HG03457 (cell line): Measurements from ENCODE around the gene KASH5.
"Not testable (repeated sequence)": the region's sequence is repeated elsewhere in the genome, so short reads cannot be mapped to it uniquely, and the experiment has no call there.

Source experiments
- ATAC-seq: cut with Tn5 transposase; IDR thresholded peaks from one replicate; pipeline ENCODE4 v1.9.1; 2021; ENCODE audit warnings: moderate number of reproducible peaks; ENCODE audit not compliant: unreplicated experiment

The KASH5 gene

GRCh38 chr19:49434907-49435583 is 47.0 kb downstream of the KASH5 start:
- ATAC-seq, result no peak

DNA sequence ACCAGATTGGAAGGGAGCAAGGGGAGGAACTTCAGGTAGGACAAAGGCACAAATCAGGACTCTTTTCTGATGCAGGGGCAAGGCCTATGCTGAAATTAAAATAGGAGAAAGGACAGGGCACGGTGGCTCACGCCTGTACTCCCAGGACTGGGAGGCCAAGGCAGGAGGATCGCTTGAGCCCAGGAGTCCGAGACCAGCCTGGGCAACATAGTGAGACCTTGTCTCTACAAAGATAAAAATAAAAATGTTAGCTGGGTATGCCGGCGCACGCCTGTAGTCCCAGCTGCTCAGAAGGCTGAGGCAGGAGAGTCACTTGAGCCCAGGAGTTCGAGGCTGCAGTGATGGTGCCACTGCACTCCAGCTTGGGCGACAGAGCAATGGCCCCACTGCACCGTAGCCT is 47.6 kb downstream of the KASH5 start:
- ATAC-seq, result no peak

DNA sequence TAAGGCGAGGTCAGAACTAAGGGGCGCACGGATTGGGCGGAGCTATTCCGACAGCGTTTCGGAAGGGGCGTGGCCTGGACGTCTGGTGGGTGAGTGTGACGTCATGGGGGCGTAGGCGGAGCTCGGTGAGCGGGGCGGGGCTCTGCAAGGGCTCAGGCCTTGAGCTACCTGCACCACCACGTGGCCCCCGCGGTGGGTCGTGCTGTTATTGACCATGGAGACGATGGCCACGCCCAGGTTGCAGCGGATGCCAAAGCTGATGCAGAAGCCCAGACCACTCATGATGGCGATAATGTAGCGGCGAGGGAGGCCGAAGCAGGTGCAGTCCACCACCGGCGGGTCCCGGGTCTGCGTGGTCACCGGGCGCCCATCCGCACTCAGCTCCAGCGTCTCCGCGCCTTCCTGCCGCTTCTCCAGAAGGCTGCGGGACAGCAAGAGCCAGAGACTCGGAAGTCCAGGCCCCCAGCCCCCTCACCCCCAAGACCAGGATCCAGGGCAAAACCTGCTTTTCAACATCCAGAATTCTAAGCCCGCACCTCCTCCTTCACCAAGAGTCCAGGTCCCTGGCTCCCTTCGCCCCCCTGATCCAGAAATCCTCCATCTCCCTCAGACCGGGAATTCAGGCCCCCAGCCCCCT is 48.5 kb downstream of the KASH5 start:
- no peak for ATAC-seq

DNA sequence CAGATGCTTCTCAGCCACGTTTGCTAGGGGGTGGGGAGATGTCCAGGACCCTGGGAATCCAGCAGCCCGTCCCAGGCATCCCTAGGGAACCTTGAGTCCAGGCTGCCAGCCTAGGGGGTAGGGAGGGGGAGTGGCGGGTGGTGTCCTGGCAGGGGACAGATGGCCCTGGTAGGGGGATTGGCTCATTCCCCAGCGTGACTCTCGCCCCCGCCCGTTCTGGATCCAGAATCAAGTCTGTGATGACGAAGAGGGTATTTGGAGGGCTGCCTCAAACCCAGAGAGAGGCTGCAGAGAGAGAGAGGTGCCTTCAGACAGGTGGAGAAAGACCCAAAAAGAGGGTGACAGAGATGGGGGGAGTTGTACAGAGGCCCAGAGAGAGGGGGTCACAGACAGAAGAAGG is 49.2 kb downstream of the KASH5 start:
- no peak for ATAC-seq

GRCh38 chr19:49438261-49438660 is 50.2 kb downstream of the KASH5 start:
- no peak for ATAC-seq

DNA sequence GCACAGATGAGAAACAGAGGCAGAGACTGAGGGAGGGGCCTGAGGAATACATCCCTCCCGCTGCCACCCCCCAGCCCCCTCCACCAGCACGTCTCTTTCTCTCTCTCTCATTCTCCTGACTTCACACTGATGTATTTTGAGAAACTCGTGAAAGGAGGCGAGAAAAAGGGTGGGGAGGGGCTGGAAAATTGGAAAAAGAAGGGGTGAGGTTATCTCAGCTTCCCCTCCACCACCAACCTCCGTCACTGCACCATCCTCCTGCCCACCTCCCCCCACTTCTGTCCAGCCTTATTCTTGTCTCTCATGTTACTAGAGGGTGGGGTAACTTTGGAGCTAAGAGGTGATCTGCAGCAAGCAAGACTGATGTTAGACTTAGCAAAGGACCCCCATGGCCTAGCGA is 51.8 kb downstream of the KASH5 start:
- no peak for ATAC-seq

DNA sequence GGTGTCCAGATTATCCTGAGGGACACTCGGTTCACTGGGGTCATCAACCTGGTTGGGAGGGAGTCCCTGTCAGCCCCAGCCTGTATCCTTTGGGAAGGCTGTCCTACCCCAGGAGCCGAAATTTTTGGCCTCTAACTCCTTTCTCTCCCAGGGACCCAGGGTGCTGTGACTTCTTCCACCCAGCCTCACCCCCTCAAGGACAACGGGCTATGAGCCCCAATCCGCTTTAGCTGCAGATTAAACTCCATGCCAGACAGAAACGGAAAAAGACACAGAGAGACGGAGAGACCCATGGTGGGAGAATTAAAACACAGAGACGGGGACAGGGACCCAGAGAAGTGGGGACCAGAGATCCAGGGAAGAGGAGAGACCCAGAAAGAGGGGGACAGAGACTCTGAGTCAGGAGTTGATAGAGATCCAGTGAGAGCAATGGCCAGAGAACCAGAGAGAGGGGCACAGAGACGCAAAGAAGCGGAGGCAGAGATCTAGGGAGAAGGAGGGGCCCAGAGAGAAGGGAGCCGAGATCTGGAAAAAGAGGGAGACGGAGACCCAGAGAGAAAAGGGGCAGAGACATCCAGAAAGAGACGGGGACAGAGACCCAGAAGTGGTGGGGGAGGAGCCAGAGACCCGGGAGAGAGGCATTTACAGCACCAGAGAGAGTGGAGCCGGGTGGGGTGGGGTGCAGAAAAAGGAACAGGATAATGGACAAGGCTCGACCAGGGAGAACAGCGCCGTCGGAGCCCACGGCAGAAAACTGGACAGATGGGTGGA is 52.6 kb downstream of the KASH5 start:
- ATAC-seq, result no peak

- ATAC-seq, result no peak
These were observed 53.3 kb downstream of the KASH5 start, which contains the start of gene SLC17A7 for GRCh38 chr19:49441210-49441959. SLC17A7 (minus strand) TSS chr19:49441527; CDS start chr19:49441379, 148 bp downstream.

DNA sequence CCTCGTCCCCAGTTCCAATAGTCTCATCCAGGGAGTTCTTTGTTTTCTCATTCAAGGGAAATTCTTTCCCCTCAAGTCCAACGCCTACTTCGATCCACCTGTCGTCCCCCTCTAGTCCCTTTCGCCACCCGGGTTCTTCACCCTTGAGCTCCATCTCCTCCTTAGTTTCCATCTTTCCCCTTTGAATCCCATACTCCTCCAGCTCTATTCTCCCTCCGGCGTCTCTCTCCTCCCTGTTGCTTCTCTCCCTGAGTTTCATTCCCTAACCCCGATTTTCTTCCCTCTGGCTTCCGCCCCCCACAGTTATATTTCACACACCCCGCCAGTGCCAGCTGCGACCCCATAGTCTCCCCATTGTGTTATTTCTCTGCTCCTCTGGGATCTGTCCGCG is 53.9 kb downstream of the KASH5 start:
- ATAC-seq, result no peak

DNA sequence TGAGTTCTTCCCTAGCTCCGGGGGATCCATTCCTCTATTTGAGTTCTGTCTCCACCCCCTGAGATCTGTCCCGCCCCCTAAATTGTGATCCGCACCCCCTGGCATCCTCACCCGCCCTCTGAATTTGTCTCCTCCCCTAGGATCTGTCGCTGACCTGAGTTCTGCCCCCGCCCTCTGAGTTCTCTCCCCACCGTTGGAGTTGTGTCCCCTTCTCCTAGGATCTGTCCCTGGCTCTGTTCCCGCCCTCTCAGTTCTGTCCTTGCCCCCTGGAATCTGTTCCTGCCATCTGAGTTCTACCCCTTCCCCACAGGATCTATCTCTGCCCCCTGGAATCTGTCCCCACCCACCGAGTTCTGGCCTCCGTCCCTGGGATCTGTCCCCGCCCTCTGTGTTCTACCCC is 54.3 kb downstream of the KASH5 start:
- no peak for ATAC-seq

DNA sequence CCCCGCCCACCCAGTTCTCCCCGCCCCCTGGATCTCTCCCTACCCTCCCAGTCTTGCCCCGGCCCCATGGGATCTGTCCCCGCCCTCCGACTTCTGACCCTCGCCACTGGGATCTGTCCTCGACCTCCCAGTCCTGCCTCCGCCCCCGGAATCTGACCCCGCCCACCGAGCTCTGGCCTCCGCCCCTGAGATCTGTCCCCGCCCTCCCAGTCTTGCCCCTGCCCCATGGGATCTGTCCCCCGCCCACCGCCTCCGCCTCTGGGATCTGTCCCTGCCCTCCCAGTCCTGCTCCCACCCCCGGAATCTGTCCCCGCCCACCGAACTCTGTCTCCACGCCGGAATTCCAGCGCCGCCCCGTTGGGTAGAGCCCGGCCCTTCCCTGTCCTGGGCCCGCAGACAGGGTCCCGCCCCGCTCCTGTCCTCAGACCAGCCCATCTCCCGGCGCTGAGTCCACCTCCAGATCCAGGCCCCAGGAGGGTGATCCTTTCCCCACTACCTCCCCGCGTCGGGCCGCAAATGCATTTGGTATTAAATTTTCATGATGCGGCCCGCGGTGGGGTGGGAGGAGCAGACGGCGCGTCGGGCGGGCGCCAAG is 54.8 kb downstream of the KASH5 start:
- peak; percentile 4 for ATAC-seq

- peak; percentile 60 for ATAC-seq
These were observed 55.5 kb downstream of the KASH5 start for GRCh38 chr19:49443366-49444099.

GRCh38 chr19:49444100-49444700 is 56.2 kb downstream of the KASH5 start:
- ATAC-seq, result not testable (repeated sequence)

GRCh38 chr19:49445997-49446396 is 57.9 kb downstream of the KASH5 start:
- no peak for ATAC-seq

GRCh38 chr19:49447485-49448431 is 59.7 kb downstream of the KASH5 start:
- ATAC-seq, result no peak

- no peak for ATAC-seq
These were observed 60.4 kb downstream of the KASH5 start for GRCh38 chr19:49448432-49448786.

GRCh38 chr19:49450405-49450804 is 62.4 kb downstream of the KASH5 start:
- ATAC-seq, result no peak

DNA sequence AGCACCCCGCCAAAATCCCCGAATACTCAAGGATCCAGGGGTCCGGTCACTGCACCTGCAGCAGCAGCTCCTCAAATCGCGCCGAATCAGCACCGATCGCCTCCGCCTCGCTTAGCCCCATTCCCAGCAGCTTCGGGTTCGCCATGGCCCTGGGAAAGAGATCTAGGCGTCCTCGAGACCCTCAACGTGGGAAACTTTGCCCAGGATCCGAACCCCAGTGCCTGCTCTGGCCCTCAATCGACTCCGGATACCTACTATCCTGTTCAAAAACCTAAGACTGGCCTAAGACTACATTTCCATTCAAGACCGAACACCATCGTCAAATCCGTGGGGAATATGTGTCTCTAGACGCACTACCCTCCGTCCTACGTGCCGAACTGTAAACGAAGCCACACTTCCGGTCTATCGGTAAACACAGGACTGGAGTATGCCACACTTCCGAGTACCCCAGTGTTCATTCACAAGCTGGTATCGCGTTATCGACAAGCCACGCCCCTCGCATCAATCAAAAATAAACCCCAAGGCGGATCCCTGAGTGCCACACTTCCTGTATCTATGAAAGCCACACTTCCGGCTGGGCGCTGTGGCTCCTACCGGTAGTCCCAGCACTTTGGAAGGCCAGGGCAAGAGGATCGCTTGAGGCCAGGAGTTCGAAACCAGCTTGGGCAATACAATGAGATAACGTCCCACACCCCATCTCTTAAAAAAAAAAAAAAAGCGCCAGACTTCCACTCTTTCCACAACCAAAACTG is 63.6 kb downstream of the KASH5 start, which contains the start of gene PIH1D1:
PIH1D1 (minus strand) TSS at position 385 of the 752 bp plus-strand sequence; CDS start at position 145, 240 bp downstream.
- ATAC-seq, result peak; percentile 59
